Right lobe of liver (tissue), 6 donors: ENCODE data around the gene ZFP64. TPM values are rescaled to one million over a fixed set of nuclear protein-coding genes. Genes with fewer than 3 reads are reported as not detected.
A peak's percentile ranks its signal among the peaks of the same experiment; 100 is the strongest.
"Not testable (repeated sequence)": the region's sequence is repeated elsewhere in the genome, so short reads cannot be mapped to it uniquely, and the experiment has no call there.

Experiments used
- ATAC-seq, 4 donors: fragments of 200-7000 bp; cut with Tn5 transposase; one replicate each; pipeline ENCODE4 v1.9.1; 2020; ENCODE audit warnings: mild to moderate bottlenecking in 4 of 4, moderate library complexity in 4 of 4
- DNase-seq, 3 donors: peaks; one replicate each; pipeline ENCODE4 v3.0.0-alpha.2; 2020
- H3K27ac ChIP-seq, 3 donors: fragments of 200-600 bp; one replicate each; pipeline ENCODE4 v1.8.0; 2022
- H3K27me3 ChIP-seq, 2 donors: fragments of 200-600 bp; one replicate each; pipeline ENCODE4 v1.8.0; 2022
- H3K36me3 ChIP-seq, 4 donors: fragments of 200-600 bp; sonication (generic) in 1 of 4; one replicate each; pipeline versions ENCODE4 v1.5.1 to v1.8.0; 2017 to 2022; ENCODE audit warnings: control low read depth in 1 of 4
- H3K4me1 ChIP-seq, 4 donors: fragments of 200-600 bp; sonication (generic) in 1 of 4; one replicate each; pipeline versions ENCODE4 v1.5.1 to v1.8.0; 2017 to 2022; ENCODE audit warnings: control low read depth in 1 of 4
- H3K4me3 ChIP-seq, 3 donors: fragments of 200-600 bp; one replicate each; pipeline ENCODE4 v1.8.0; 2022
- H3K9me3 ChIP-seq, 4 donors: fragments of 200-600 bp; sonication (generic) in 1 of 4; one replicate each; pipeline versions ENCODE4 v1.5.1 to v1.8.0; 2017 to 2022; ENCODE audit warnings: control low read depth in 1 of 4
- CTCF ChIP-seq, 4 donors: fragments of 200-600 bp in 3 of 4; fragments of 450-650 bp in 1 of 4; IDR thresholded peaks; one replicate each; pipeline versions ENCODE4 v1.5.1 to v1.8.0; 2016 to 2022; ENCODE audit warnings: antibody characterized with exemption in 4 of 4, mild to moderate bottlenecking in 2 of 4
- POLR2A ChIP-seq: fragments of 450-650 bp; IDR thresholded peaks from one replicate; pipeline ENCODE4 v1.6.1; 2017; ENCODE audit warnings: antibody characterized with exemption, mild to moderate bottlenecking
- WGBS: methylation state at CpG from one replicate; pipeline ENCODE4 v1.1.6; 2018; ENCODE audit warnings: low coverage, low lambda C conversion rate; ENCODE audit not compliant: insufficient coverage; ENCODE audit errors: missing lambda C conversion rate; 5-methylcytosine and 5-hydroxymethylcytosine counted together
- intact Hi-C, 2 donors: fragments of 100-400 bp; cut with DNase I; formaldehyde crosslinking; loops; one replicate each; pipeline versions ENCODE4 v1.11.2 to v1.14.1; 2022
- total RNA-seq, 6 experiments: library from RNA; depleted of rRNA in 2 of 6; stranded (reverse); fragments of >200 nt in 2 of 6; fragmentation: NEBNext Ultra II Directional in 3 of 6; extraction: Animal tissue kit (Norgen Biotek cat#: 25700) in 3 of 6; gene quantifications; one replicate each; pipeline versions ENCODE4 v1.1.0 to v1.2.4, GENCODE V29; 2016 to 2023
- donor health status: DM: no; HTN: yes; CAD: no.
- donor health status: DM: no; HTN: no; CAD: no.
- donor health status: DM: no; HTN: no; CAD: no.
- donor health status: DM: no; HTN: yes; CAD: no.
- donor health status: DM: no; HTN: yes; CAD: no.

ZFP64 gene
- total RNA-seq, 6 experiments from 2014 or later: 6.0 to 11.6 (median 7.2) TPM

GRCh38 chr20:52196845-52197244, 5.3 kb upstream of the ZFP64 start:
- intact Hi-C loops: no loop called here
- WGBS: 94% methylated on average over 2 of the region's 3 CpGs
- Histone ChIP-seq H3K27me3 (no peaks in the 10 kb centered on the region), H3K27ac (no peak overlapping the region), H3K4me3 (no peak overlapping the region), H3K4me1 (no peaks in the 10 kb centered on the region), H3K9me3 (no peaks in the 10 kb centered on the region), H3K36me3 (no peaks in the 10 kb centered on the region)
- TF ChIP-seq CTCF (IDR thresholded peaks at IDR 0.05) (no peak), POLR2A (no peak)
- DNase-seq (no peak), ATAC-seq (no peak)

GRCh38 chr20:52193886-52194545, 2.4 kb upstream of the ZFP64 start:
- Histone ChIP-seq H3K4me1 (peaks cover 0 to 8% (median 3%) of the 10 kb centered on the region in 4 donors), H3K9me3 (no peaks in the 10 kb centered on the region), H3K27me3 (no peaks in the 10 kb centered on the region), H3K4me3 (no peak overlapping the region), H3K27ac (no peak overlapping the region), H3K36me3 (no peaks in the 10 kb centered on the region)
- intact Hi-C loops: no loop called here
- WGBS: 63% methylated on average over 9 of the region's 9 CpGs
- TF ChIP-seq CTCF (IDR thresholded peaks at IDR 0.05): no peak
- ATAC-seq (peak in 1 of 4 donors; percentile 11), DNase-seq (no peak)

- WGBS: 83% methylated on average over 1 of the region's 1 CpG
Observed at GRCh38 chr20:52193133-52193532, 1.6 kb upstream of the ZFP64 start.

GRCh38 chr20:52192719-52193007, 1.1 kb upstream of the ZFP64 start:
- H3K4me3 ChIP-seq, DNase-seq, H3K27me3 ChIP-seq, H3K36me3 ChIP-seq, H3K4me1 ChIP-seq, H3K9me3 ChIP-seq, H3K27ac ChIP-seq, intact Hi-C loops, ATAC-seq: not testable (repeated sequence)
- 100% methylated on average over 2 of the region's 2 CpGs for WGBS

More at GRCh38 chr20:52193133-52193532, 1.6 kb upstream of the ZFP64 start:
- DNase-seq: no peak
- intact Hi-C loops: no loop called here
- no peaks in the 10 kb centered on the region for H3K9me3 ChIP-seq
- TF ChIP-seq CTCF (IDR thresholded peaks at IDR 0.05) (no peak), POLR2A (no peak)
- H3K36me3 ChIP-seq: no peaks in the 10 kb centered on the region
- H3K27me3 ChIP-seq: no peaks in the 10 kb centered on the region
- H3K4me3 ChIP-seq: no peak overlapping the region
- H3K4me1 ChIP-seq: peaks cover 0 to 8% (median 3%) of the 10 kb centered on the region in 4 donors
- no peak overlapping the region for H3K27ac ChIP-seq
- ATAC-seq: no peak

GRCh38 chr20:52191916-52192718, 538 bp upstream of the ZFP64 start:
- TF ChIP-seq POLR2A: peak; percentile 5
- TF ChIP-seq CTCF (IDR thresholded peaks at IDR 0.05): peak in 2 of 4 donors; percentile 19 to 23
- ATAC-seq (peak; percentile 59 to 71 (median 68)), DNase-seq (peak; percentile 61 to 65 (median 63))
- intact Hi-C loops: no loop called here
- no peaks in the 10 kb centered on the region for H3K27me3 ChIP-seq
- no peaks in the 10 kb centered on the region for H3K36me3 ChIP-seq
- H3K4me1 ChIP-seq: peaks cover 0 to 8% (median 3%) of the 10 kb centered on the region in 4 donors
- H3K9me3 ChIP-seq: no peaks in the 10 kb centered on the region
- H3K27ac ChIP-seq: peak overlapping the region; percentile 85 to 93 (median 89)
- 2% methylated on average over 13 of the region's 61 CpGs for WGBS
- peak overlapping the region; percentile 83 to 97 (median 88) for H3K4me3 ChIP-seq
